B cell (primary cell): Measurements from ENCODE around the gene PRR23E. TPM values are rescaled to one million over a fixed set of nuclear protein-coding genes. Genes with fewer than 3 reads are reported as not detected.

Experiments
- ATAC-seq: fragments of 200-7000 bp; cut with Tn5 transposase; one replicate; pipeline ENCODE4 v1.10.0; 2021; ENCODE audit warnings: low read depth, mild to moderate bottlenecking, moderate number of reproducible peaks, moderate library complexity
- CTCF ChIA-PET: fragments of 350-600 bp; sonication (Branson Sonifier 250); formaldehyde crosslinking; loops from one replicate; lab custom pipeline; 2021; ENCODE audit warnings: antibody characterized with exemption, inconsistent platforms; lab: Charles Lee
- POLR2A ChIA-PET: fragments of 350-600 bp; sonication (Branson Sonifier 250); formaldehyde crosslinking; loops from one replicate; lab custom pipeline; 2021; ENCODE audit warnings: antibody characterized with exemption; lab: Charles Lee
- DNase-seq: peaks from one replicate; pipeline ENCODE4 v3.0.0; 2013
- H2AFZ ChIP-seq: 2 replicates; pipeline ENCODE4 v1.6.1; 2012; ENCODE audit warnings: mild to moderate bottlenecking, low read depth, low read length; ENCODE audit not compliant: insufficient read depth, poor library complexity, severe bottlenecking
- H3K27ac ChIP-seq, 2 donors: 1 replicate in 1 of 2; 2 replicates in 1 of 2; pipeline ENCODE4 v1.5.1; 2012 to 2013; ENCODE audit warnings: low read length in 2 of 2, mild to moderate bottlenecking in 2 of 2, moderate library complexity in 1 of 2
- H3K27me3 ChIP-seq, 4 experiments: fragments of 200-600 bp in 1 of 4; sonication (generic) in 1 of 4; replicated peaks in 1 of 4; 1 replicate in 2 of 4; 2 replicates in 2 of 4; pipeline versions ENCODE4 v1.6.1 to v1.7.0; 2013 to 2016; ENCODE audit warnings: low read length in 3 of 4, mild to moderate bottlenecking in 2 of 4, mixed read lengths in 1 of 4, moderate library complexity in 1 of 4; ENCODE audit not compliant: insufficient read depth in 4 of 4, control insufficient read depth in 3 of 4; ENCODE audit errors: control extremely low read depth in 1 of 4
- H3K36me3 ChIP-seq, 2 experiments: replicated peaks in 1 of 2; 1 replicate in 1 of 2; 2 replicates in 1 of 2; pipeline versions ENCODE4 v1.6.1 to v1.7.1; 2013; ENCODE audit warnings: low read length in 1 of 2; ENCODE audit not compliant: insufficient read depth in 2 of 2, control insufficient read depth in 1 of 2; ENCODE audit errors: control extremely low read depth in 1 of 2, extremely low read depth in 1 of 2
- H3K4me1 ChIP-seq, 2 donors: fragments of 200-600 bp in 1 of 2; sonication (generic) in 1 of 2; 1 replicate in 1 of 2; 2 replicates in 1 of 2; pipeline versions ENCODE4 v1.5.1 to v1.6.1; 2013 to 2017; ENCODE audit warnings: low read length in 2 of 2; ENCODE audit not compliant: control insufficient read depth in 2 of 2, insufficient read depth in 2 of 2
- H3K4me2 ChIP-seq: replicated peaks from 2 replicates; pipeline ENCODE3; 2012; ENCODE audit warnings: mild to moderate bottlenecking, low read depth, low read length; ENCODE audit not compliant: poor library complexity, severe bottlenecking
- H3K4me3 ChIP-seq, 5 experiments: fragments of 200-600 bp in 1 of 5; sonication (generic) in 1 of 5; 1 replicate in 3 of 5; 2 replicates in 2 of 5; pipeline versions ENCODE4 v1.5.1 to v1.7.0; 2011 to 2016; ENCODE audit warnings: low read length in 4 of 5, mild to moderate bottlenecking in 4 of 5, low read depth in 2 of 5, control low read depth in 1 of 5, moderate library complexity in 1 of 5; ENCODE audit not compliant: insufficient read depth in 1 of 5; ENCODE audit errors: control extremely low read depth in 1 of 5, extremely low read depth in 1 of 5
- H3K79me2 ChIP-seq: fragments of 200-600 bp; sonication (generic); one replicate; pipeline ENCODE4 v1.6.0; 2016; ENCODE audit warnings: low read length; ENCODE audit not compliant: control insufficient read depth, insufficient read depth
- H3K9ac ChIP-seq: fragments of 200-600 bp; sonication (generic); 2 replicates; pipeline ENCODE4 v1.6.1; 2017; ENCODE audit warnings: mild to moderate bottlenecking, low read length, moderate library complexity
- H3K9me3 ChIP-seq, 3 donors: one replicate each; pipeline versions ENCODE4 v1.6.1 to v1.7.1; 2013; ENCODE audit warnings: low read length in 2 of 3; ENCODE audit not compliant: control insufficient read depth in 2 of 3, insufficient read depth in 1 of 3; ENCODE audit errors: control extremely low read depth in 1 of 3
- H4K20me1 ChIP-seq: 2 replicates; pipeline ENCODE4 v1.6.0; 2012; ENCODE audit warnings: mild to moderate bottlenecking, low read length; ENCODE audit not compliant: insufficient read depth, control insufficient read depth, poor library complexity, severe bottlenecking
- H3K27ac Mint-ChIP-seq: one replicate; pipeline ENCODE4 v1.8.0; 2021; ENCODE audit warnings: mixed read lengths
- H3K27me3 Mint-ChIP-seq: one replicate; pipeline ENCODE4 v1.8.0; 2021; ENCODE audit warnings: mixed read lengths
- H3K4me1 Mint-ChIP-seq: one replicate; pipeline ENCODE4 v1.8.0; 2021; ENCODE audit warnings: mixed read lengths
- H3K4me3 Mint-ChIP-seq: one replicate; pipeline ENCODE4 v1.8.0; 2021; ENCODE audit warnings: mixed read lengths
- H3K9me3 Mint-ChIP-seq: one replicate; pipeline ENCODE4 v1.8.0; 2022; ENCODE audit warnings: mixed read lengths; ENCODE audit not compliant: insufficient read depth
- EZH2 ChIP-seq: IDR thresholded peaks from 2 replicates; pipeline ENCODE4 v1.6.1; 2012; ENCODE audit warnings: borderline replicate concordance, low read depth, mild to moderate bottlenecking, moderate library complexity, low read length; ENCODE audit not compliant: insufficient read depth, poor library complexity, severe bottlenecking
- WGBS: methylation state at CpG from one replicate; pipeline ENCODE4 v1.1.5; 2013; ENCODE audit warnings: missing lambda C conversion rate; ENCODE audit not compliant: insufficient coverage; 5-methylcytosine and 5-hydroxymethylcytosine counted together
- intact Hi-C: fragments of 100-400 bp; cut with micrococcal nuclease; formaldehyde crosslinking; loops from one replicate; pipeline ENCODE4 v1.10.0; 2022
- polyA plus RNA-seq: library from polyadenylated mRNA; depleted of rRNA; stranded (reverse); fragments of >200 nt; gene quantifications from 2 replicates; pipeline ENCODE4 v1.2.3, GENCODE V29; 2012
- total RNA-seq, 2 donors: library from RNA; stranded (reverse); fragments of 120-200 nt in 1 of 2; gene quantifications; 1 replicate in 1 of 2; 2 replicates in 1 of 2; pipeline versions ENCODE4 v1.2.3 to v1.2.4, GENCODE V29; 2013 to 2022
- TF ChIP-seq, protein P1 (sequence below): fragments of 200-600 bp; IDR thresholded peaks from one replicate; pipeline ENCODE4 v1.8.0; 2022; ENCODE audit warnings: antibody characterized with exemption, mild to moderate bottlenecking

The PRR23E gene
- total and polyA plus RNA-seq, 2 donors (not counting 1 experiment from before 2014, with no cell fraction given), result not detected

DNA sequence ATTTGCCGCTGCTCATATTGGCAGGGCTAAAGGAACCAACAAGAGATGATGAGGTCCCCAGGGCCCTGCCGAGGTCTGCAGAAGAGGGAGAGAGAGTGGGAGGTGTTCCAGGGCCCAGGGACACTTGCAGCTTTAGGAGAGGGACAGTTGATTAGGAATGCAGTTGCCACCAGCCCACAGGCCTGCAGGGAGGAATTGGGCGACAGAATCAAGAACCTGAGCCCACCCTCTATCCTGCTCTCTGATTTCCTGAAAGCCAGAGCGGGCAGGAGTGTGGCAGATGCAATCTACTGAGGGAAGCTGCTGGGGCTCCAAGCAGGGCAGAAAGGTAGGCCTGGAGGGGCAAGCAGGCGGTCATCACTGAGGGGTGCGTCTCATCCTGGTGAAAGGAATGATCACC is 12.1 kb upstream of the PRR23E start:
- H2AFZ ChIP-seq, result no peak overlapping the region
- DNase-seq (no peak), ATAC-seq (no peak)
- no peaks in the 10 kb centered on the region for H3K4me1 Mint-ChIP-seq
- ChIA-PET POLR2A (no interaction called here), CTCF (no interaction called here)
- H3K4me3 Mint-ChIP-seq, result no peak overlapping the region
- H3K27me3 Mint-ChIP-seq, result no peaks in the 10 kb centered on the region
- H3K4me1 ChIP-seq, result no peaks in the 10 kb centered on the region
- no peak overlapping the region for H3K27ac ChIP-seq
- H4K20me1 ChIP-seq, result no peaks in the 10 kb centered on the region
- no peak overlapping the region for H3K9ac ChIP-seq
- intact Hi-C loops, result no loop called here
- no peak for TF ChIP-seq EZH2
- TF ChIP-seq, protein P1, sequence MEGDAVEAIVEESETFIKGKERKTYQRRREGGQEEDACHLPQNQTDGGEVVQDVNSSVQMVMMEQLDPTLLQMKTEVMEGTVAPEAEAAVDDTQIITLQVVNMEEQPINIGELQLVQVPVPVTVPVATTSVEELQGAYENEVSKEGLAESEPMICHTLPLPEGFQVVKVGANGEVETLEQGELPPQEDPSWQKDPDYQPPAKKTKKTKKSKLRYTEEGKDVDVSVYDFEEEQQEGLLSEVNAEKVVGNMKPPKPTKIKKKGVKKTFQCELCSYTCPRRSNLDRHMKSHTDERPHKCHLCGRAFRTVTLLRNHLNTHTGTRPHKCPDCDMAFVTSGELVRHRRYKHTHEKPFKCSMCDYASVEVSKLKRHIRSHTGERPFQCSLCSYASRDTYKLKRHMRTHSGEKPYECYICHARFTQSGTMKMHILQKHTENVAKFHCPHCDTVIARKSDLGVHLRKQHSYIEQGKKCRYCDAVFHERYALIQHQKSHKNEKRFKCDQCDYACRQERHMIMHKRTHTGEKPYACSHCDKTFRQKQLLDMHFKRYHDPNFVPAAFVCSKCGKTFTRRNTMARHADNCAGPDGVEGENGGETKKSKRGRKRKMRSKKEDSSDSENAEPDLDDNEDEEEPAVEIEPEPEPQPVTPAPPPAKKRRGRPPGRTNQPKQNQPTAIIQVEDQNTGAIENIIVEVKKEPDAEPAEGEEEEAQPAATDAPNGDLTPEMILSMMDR, result no peak
- no peak overlapping the region for H3K4me2 ChIP-seq
- no peaks in the 10 kb centered on the region for H3K9me3 ChIP-seq
- 96% methylated on average over 5 of the region's 6 CpGs for WGBS
- no peaks in the 10 kb centered on the region for H3K27me3 ChIP-seq
- H3K9me3 Mint-ChIP-seq, result no peaks in the 10 kb centered on the region
- no peak overlapping the region for H3K4me3 ChIP-seq
- H3K36me3 ChIP-seq, result no peaks in the 10 kb centered on the region
- H3K79me2 ChIP-seq, result no peaks in the 10 kb centered on the region
- H3K27ac Mint-ChIP-seq, result no peak overlapping the region

DNA sequence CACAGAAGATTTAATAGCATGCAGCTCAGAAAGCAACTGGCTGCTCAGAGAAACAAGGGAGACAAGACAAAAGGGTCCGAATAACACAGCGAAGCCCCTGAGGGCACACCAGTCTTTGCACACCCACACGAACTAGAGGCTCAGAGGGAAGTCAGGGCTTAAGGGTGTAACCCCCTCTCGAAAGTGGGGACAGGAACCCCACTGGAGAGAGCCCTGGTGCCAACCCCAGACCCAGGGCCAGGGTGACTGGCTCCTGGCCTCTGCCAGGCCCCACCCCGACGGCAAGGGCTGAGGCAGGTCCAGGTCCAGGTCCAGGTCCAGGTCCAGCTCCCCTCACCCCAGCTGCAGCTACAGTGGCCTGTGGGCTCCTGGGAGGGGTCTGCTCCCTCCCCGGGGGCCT is 10.5 kb upstream of the PRR23E start:
- POLR2A ChIA-PET, result no interaction called here
- intact Hi-C loops, result no loop called here

More for the DNA sequence above, 10.5 kb upstream of the PRR23E start:
- no peak for DNase-seq
- CTCF ChIA-PET, result no interaction called here
- no peaks in the 10 kb centered on the region for H3K27me3 ChIP-seq
- H2AFZ ChIP-seq, result no peak overlapping the region
- no peak overlapping the region for H3K4me3 ChIP-seq
- no peak overlapping the region for H3K27ac ChIP-seq
- Mint-ChIP-seq H3K4me1 (no peaks in the 10 kb centered on the region), H3K27me3 (no peaks in the 10 kb centered on the region), H3K4me3 (no peak overlapping the region), H3K27ac (no peak overlapping the region), H3K9me3 (no peaks in the 10 kb centered on the region)
- H3K9ac ChIP-seq, result no peak overlapping the region
- WGBS, result 88% methylated on average over 6 of the region's 7 CpGs
- H3K79me2 ChIP-seq, result no peaks in the 10 kb centered on the region
- no peak for ATAC-seq
- H3K9me3 ChIP-seq, result no peaks in the 10 kb centered on the region
- H3K36me3 ChIP-seq, result no peaks in the 10 kb centered on the region
- no peak overlapping the region for H3K4me2 ChIP-seq
- no peaks in the 10 kb centered on the region for H4K20me1 ChIP-seq
- H3K4me1 ChIP-seq, result no peaks in the 10 kb centered on the region
- no peak for TF ChIP-seq EZH2
